Ovary (tissue), 3 donors: ENCODE measurements around the gene LZTFL1.

ENCODE experiments used
- CTCF ChIP-seq, 3 donors: fragments of 450-650 bp in 2 of 3; fragments of 200-600 bp in 1 of 3; IDR thresholded peaks; one replicate each; pipeline versions ENCODE4 v1.5.1 to v1.8.0; 2016 to 2022; ENCODE audit warnings: antibody characterized with exemption in 3 of 3, mild to moderate bottlenecking in 1 of 3
- EP300 ChIP-seq: sonication (generic); formaldehyde crosslinking; IDR thresholded peaks from one replicate; pipeline ENCODE4 v1.6.1; 2017; ENCODE audit warnings: antibody characterized with exemption
- POLR2A ChIP-seq: fragments of 450-650 bp; IDR thresholded peaks from one replicate; pipeline ENCODE4 v1.6.1; 2017; ENCODE audit warnings: antibody characterized with exemption, mild to moderate bottlenecking, moderate library complexity
- donor health status: DM: no; HTN: no; CAD: no.

- TF ChIP-seq CTCF (IDR thresholded peaks at IDR 0.05): no peak
- no peak for TF ChIP-seq EP300
- TF ChIP-seq POLR2A: no peak
Observed at GRCh38 chr3:45792036-45792435, 49.9 kb downstream of the LZTFL1 start.
